Natural killer cell treated with Interleukin-12 subunit alpha and Interleukin-12 subunit beta and Interleukin-15 and Interleukin-18, amount 100 ng/mL, for 72 hours (primary cell): Measurements from ENCODE around the gene LFNG. TPM values are rescaled to one million over a fixed set of nuclear protein-coding genes. Genes with fewer than 3 reads are reported as not detected.

Experiments used
- ATAC-seq, 2 donors: fragments of 150-1000 bp; cut with Tn5 transposase in 1 of 2; sonication (Bioruptor Pico), chemical (Tn5 transposase) in 1 of 2; 2 replicates each; pipeline ENCODE4 v1.10.0; 2021
- DNase-seq: peaks from one replicate; pipeline ENCODE4 v3.0.0; 2022; ENCODE audit warnings: low spot score
- H3K27ac Mint-ChIP-seq, 2 donors: 1 replicate in 1 of 2; 2 replicates in 1 of 2; pipeline ENCODE4 v1.8.0; 2022; ENCODE audit warnings: mixed read lengths in 2 of 2, mild to moderate bottlenecking in 1 of 2, moderate library complexity in 1 of 2
- H3K27me3 Mint-ChIP-seq, 2 donors: 1 replicate in 1 of 2; 2 replicates in 1 of 2; pipeline ENCODE4 v1.8.0; 2022; ENCODE audit warnings: mixed read lengths in 2 of 2
- H3K36me3 Mint-ChIP-seq: one replicate; pipeline ENCODE4 v1.8.0; 2022; ENCODE audit warnings: mixed read lengths
- H3K4me1 Mint-ChIP-seq, 2 donors: 1 replicate in 1 of 2; 2 replicates in 1 of 2; pipeline ENCODE4 v1.8.0; 2022; ENCODE audit warnings: low read depth in 2 of 2, mixed read lengths in 2 of 2, mild to moderate bottlenecking in 1 of 2
- H3K4me3 Mint-ChIP-seq: one replicate; pipeline ENCODE4 v1.8.0; 2022; ENCODE audit warnings: mixed read lengths
- H3K9me3 Mint-ChIP-seq: 2 replicates; pipeline ENCODE4 v1.8.0; 2022; ENCODE audit warnings: mixed read lengths
- total RNA-seq, 2 donors: library from RNA; stranded (reverse); gene quantifications; one replicate each; pipeline ENCODE4 v1.2.3, GENCODE V29; 2022

The LFNG gene
- total RNA-seq, 2 donors from 2014 or later, result 89.8 to 153 TPM

- H3K36me3 Mint-ChIP-seq, result no peaks in the 10 kb centered on the region
- DNase-seq (no peak), ATAC-seq (no peak)
- H3K4me1 Mint-ChIP-seq, result no peaks in the 10 kb centered on the region
- H3K9me3 Mint-ChIP-seq, result no peaks in the 10 kb centered on the region
- H3K4me3 Mint-ChIP-seq, result no peak overlapping the region
- no peaks in the 10 kb centered on the region for H3K27me3 Mint-ChIP-seq
- H3K27ac Mint-ChIP-seq, result no peak overlapping the region
These were observed 20.6 kb downstream of the LFNG start for GRCh38 chr7:2540133-2540532.

DNA sequence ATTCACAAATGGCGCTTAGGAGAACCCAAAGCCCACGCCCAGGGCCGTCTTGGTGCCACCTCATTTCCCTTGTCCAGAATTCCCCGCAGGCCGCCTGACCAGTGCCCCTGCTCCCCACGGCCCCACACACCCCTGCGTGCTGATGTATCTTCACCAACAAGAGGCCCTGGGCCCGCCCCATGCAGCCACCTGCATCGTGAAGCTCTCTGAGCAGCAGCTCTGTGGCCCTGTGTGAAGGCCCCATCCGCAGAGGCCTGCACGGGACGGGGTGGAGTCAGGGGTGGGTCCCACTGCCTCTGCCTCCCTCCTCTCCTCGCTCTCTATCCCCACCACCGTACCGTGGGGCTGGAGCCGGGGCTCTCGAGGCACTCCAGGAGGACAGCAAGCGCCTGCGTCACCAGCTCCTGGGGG lies 21.1 kb downstream of the LFNG start:
- no peaks in the 10 kb centered on the region for H3K36me3 Mint-ChIP-seq

GRCh38 chr7:2541291-2542010 lies 21.9 kb downstream of the LFNG start:
- ATAC-seq (no peak), DNase-seq (peak; percentile 60)
- no peaks in the 10 kb centered on the region for H3K27me3 Mint-ChIP-seq
- no peak overlapping the region for H3K27ac Mint-ChIP-seq
- H3K4me3 Mint-ChIP-seq, result no peak overlapping the region
- no peaks in the 10 kb centered on the region for H3K9me3 Mint-ChIP-seq
- no peaks in the 10 kb centered on the region for H3K4me1 Mint-ChIP-seq
- no peaks in the 10 kb centered on the region for H3K36me3 Mint-ChIP-seq

More for the DNA sequence above, 21.1 kb downstream of the LFNG start:
- H3K4me1 Mint-ChIP-seq, result no peaks in the 10 kb centered on the region
- no peak overlapping the region for H3K4me3 Mint-ChIP-seq
- no peaks in the 10 kb centered on the region for H3K27me3 Mint-ChIP-seq
- no peaks in the 10 kb centered on the region for H3K9me3 Mint-ChIP-seq
- DNase-seq (peak; percentile 55), ATAC-seq (no peak)
- H3K27ac Mint-ChIP-seq, result no peak overlapping the region

GRCh38 chr7:2542011-2542915 lies 22.7 kb downstream of the LFNG start:
- no peak for ATAC-seq
- no peaks in the 10 kb centered on the region for H3K27me3 Mint-ChIP-seq
- peak; percentile 57 for DNase-seq
- no peaks in the 10 kb centered on the region for H3K4me1 Mint-ChIP-seq
- no peaks in the 10 kb centered on the region for H3K36me3 Mint-ChIP-seq
- H3K9me3 Mint-ChIP-seq, result no peaks in the 10 kb centered on the region
- no peak overlapping the region for H3K4me3 Mint-ChIP-seq
- no peak overlapping the region for H3K27ac Mint-ChIP-seq

DNA sequence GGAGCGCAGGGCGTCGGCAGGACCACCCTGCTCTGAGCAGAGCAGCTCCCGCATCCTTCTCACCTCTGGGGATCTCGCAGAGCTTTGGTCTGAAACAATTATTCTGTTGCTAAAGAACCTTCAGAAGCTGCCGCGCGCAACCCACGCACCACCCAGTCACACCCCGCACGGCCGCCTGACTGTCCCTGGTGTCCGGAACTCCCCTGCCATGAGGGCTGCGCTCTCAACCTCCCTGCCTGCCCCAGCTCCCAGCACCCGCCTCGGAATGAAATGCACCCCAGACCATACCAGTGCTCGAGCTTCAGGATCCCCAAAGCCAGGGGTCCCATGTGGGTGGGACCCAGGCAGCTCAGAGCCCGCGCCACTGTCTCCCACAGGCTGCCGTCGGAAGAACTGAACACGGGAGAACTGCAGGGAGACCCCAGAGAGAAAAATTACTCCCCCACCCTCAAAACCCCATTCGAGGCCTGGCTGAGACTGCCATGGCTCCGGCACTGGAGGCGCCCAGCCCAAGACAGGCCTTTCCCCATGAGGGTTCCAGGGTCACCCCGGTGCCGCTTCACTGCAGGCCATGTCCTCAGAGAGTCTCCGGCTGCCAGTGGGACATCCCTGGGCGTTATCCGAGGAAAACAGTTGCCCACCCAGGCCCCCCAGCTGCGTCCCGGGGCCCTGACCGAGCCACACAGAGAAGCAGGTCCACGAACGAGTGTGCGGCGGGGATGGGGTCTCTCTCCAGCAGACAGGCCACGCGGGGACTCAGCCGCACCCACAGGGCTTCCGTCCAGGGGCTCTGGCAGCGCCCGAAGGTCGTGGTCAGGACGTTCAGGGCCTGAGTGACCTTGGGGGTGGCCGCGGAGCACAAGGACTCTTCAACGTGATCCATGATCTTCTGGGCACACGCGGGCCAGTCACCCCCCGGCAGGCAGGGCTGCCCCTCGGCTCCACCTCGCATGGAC lies 23.6 kb downstream of the LFNG start:
- Mint-ChIP-seq H3K4me3 (no peak overlapping the region), H3K27ac (no peak overlapping the region), H3K27me3 (no peaks in the 10 kb centered on the region), H3K36me3 (no peaks in the 10 kb centered on the region), H3K4me1 (no peaks in the 10 kb centered on the region), H3K9me3 (no peaks in the 10 kb centered on the region)
- DNase-seq, result peak; percentile 57
- ATAC-seq, result no peak

DNA sequence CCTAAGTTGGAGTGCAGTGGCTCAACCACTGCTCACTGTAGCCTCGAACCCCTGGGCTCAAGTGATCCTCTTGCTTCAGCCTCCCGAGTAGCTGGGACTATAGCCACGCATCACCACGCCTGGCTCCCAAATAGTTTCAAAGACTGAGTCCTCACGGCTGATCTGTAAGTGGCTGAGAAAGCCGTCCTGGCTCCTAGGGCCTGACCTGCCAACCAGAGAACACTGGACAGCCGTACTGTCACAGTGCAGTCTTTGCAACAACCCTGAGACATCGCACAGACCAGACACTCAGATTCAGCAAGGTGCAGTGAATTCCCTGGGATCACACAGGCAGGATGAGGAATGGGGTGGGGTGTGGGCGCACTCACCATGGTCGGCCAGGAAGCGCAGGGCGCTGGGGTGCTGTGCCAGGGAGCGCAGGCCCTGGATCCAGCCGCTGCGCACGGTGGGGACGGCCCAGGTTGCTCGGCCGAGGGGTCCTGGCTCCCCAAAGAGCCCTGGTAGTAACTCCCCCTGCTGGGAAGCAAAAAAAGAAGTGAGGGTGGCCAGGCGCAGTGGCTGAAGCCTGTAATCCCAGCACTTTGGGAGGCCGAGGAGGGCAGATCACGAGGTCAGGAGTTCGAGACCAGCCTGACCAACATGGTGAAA lies 25.1 kb downstream of the LFNG start:
- no peak for DNase-seq
- H3K36me3 Mint-ChIP-seq, result peaks cover 6% of the 10 kb centered on the region
- H3K9me3 Mint-ChIP-seq, result no peaks in the 10 kb centered on the region
- H3K27me3 Mint-ChIP-seq, result no peaks in the 10 kb centered on the region
- H3K27ac Mint-ChIP-seq, result no peak overlapping the region
- peaks cover 2 to 6% of the 10 kb centered on the region in 2 donors for H3K4me1 Mint-ChIP-seq
- H3K4me3 Mint-ChIP-seq, result no peak overlapping the region
- ATAC-seq, result no peak

DNA sequence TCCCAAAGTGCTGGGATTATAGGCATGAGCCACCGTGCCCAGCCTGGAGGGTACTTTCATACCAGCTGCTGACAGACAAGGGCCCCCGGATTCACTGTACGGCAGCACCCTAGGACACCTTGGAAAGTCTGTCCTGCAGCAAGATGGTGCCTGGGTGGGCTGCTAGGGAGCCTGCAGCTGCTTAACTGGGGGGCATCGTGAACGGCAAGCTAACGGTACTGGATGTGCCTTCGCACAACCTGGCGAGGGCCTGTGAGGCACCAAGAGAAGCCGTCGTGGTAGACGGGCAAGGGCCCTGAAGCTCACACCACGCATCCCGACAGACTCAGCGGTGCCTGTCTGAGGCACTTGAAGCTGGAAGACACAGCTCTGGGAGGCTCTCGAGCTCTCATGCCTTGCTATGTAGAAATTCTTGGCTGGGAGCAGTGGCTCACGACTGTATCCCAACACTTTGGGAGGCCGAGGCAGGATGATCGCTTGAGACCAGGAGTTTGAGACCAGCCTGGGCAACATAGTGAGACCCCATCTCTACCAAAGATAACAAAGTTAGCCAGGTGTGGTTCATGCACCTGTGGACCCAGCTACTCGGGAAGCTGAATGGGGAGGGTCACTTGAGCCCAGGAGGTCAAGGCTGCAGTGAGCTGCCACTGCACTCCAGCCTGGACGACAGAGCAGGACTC lies 26.3 kb downstream of the LFNG start:
- Mint-ChIP-seq H3K36me3 (peaks cover 7% of the 10 kb centered on the region), H3K4me1 (peaks cover 5 to 12% of the 10 kb centered on the region in 2 donors), H3K9me3 (no peaks in the 10 kb centered on the region), H3K27me3 (no peaks in the 10 kb centered on the region), H3K27ac (no peak overlapping the region), H3K4me3 (no peak overlapping the region)
- DNase-seq (peak; percentile 56), ATAC-seq (no peak)

DNA sequence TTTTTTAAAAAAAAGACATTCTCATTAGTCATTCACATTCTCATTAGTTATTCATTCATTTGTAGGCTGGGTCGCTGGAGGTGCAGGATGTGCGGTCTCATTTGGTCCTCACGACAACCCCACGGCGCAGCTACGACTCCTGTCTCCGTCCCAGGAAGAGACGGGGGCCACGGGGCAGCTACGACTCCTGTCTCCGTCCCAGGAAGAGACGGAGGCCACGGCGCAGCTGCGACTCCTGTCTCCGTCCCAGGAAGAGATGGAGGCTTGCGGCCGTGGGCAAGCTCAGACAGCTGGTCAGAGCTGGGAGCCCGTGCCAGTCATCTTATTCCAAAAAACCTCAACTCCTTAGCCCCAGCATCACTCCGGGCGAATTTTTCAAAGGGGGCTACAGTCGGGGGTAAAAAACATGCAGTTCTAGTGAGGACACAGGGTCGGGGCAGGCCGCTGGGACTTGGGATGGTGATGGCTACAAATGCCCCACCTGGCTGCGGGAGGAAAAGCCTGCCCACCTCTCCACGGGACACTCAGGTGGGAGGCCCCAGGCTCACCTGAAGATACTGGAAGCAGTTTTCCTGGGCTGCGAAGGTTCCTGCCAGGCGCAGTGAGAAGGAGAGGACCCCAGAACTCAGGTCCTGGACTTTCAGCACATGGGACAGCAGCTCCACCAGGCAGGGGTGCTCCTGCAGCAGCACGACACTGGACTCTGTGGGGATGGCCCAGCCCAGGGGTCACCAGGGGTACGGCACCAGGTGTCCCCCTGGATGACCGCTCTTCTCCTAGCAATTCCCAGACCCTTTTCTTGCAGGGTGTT lies 27.4 kb downstream of the LFNG start:
- H3K4me1 Mint-ChIP-seq, result peaks cover 5 to 12% of the 10 kb centered on the region in 2 donors
- ATAC-seq (no peak), DNase-seq (peak; percentile 38)
- H3K9me3 Mint-ChIP-seq, result no peaks in the 10 kb centered on the region
- H3K4me3 Mint-ChIP-seq, result no peak overlapping the region
- no peaks in the 10 kb centered on the region for H3K27me3 Mint-ChIP-seq
- H3K36me3 Mint-ChIP-seq, result peaks cover 7% of the 10 kb centered on the region
- H3K27ac Mint-ChIP-seq, result no peak overlapping the region

DNA sequence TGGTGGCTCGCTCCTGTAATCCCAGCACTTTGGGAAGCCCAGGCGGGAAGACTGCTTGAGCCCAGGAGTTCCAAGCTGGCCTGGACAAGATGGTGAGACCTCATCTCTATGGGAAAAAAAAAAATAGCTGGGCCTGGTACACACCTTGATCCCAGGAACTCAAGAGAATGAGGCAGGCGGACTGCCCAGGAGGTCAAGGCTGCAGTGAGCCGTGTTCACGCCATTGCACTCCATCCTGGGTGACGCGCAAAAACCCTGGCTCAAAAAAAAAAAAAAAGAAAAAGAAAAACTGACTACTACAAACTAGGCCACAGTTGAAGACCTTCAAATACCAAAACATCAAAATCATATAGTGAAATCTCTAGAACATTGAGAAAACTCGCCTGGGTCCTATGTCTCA lies 31.8 kb downstream of the LFNG start:
- H3K4me3 Mint-ChIP-seq, result no peak overlapping the region
- DNase-seq, result no peak
- no peak for ATAC-seq
- no peaks in the 10 kb centered on the region for H3K27me3 Mint-ChIP-seq
- H3K36me3 Mint-ChIP-seq, result peaks cover 7% of the 10 kb centered on the region
- H3K27ac Mint-ChIP-seq, result no peak overlapping the region
- H3K9me3 Mint-ChIP-seq, result no peaks in the 10 kb centered on the region
- peaks cover 17 to 19% of the 10 kb centered on the region in 2 donors for H3K4me1 Mint-ChIP-seq

GRCh38 chr7:2553108-2553507 lies 33.5 kb downstream of the LFNG start:
- H3K9me3 Mint-ChIP-seq, result no peaks in the 10 kb centered on the region
- H3K27me3 Mint-ChIP-seq, result no peaks in the 10 kb centered on the region
- H3K36me3 Mint-ChIP-seq, result peaks cover 7% of the 10 kb centered on the region
- ATAC-seq (no peak), DNase-seq (no peak)
- peaks cover 20 to 25% of the 10 kb centered on the region in 2 donors for H3K4me1 Mint-ChIP-seq
- peak overlapping the region; percentile 84 for H3K4me3 Mint-ChIP-seq
- no peak overlapping the region for H3K27ac Mint-ChIP-seq

DNA sequence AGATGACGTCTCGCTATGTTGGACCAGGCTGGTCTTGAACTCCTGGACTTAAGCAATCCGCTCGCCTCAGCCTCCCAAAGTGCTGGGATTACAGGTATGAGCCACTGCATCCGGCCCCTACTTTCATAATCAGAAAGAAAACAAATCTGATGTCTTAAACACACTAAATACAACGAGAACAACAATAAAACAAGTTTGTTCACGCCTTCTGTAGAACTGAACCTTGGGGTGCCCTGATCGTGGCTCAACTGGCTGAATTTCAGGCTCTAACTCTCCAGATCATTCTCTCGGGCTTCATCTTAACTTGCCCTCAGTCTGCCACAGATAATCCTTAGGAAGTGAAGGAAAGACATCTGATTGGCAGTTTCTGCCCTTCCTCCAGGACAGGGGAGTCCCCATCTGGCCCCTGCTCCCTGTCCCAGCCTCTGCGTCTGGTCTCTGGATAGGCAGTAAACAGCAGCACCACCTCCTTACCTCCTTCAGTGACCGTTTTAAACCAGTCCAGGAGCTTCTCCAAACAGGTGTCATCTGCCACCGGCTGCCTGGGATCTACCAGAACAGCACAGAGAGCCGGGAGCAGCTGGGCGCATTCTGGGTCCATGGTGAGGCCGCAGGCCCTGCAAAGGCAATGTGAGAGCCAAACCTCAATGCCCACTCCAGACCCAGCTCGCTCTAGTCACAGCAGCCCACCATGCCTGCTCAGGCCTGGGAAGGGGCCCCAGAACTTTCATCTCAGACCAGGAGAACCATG lies 34.4 kb downstream of the LFNG start:
- Mint-ChIP-seq H3K36me3 (peaks cover 7% of the 10 kb centered on the region), H3K4me1 (peaks cover 20 to 29% of the 10 kb centered on the region in 2 donors), H3K27ac (peak overlapping the region; percentile 65 to 73), H3K9me3 (no peaks in the 10 kb centered on the region), H3K4me3 (peak overlapping the region; percentile 84), H3K27me3 (no peaks in the 10 kb centered on the region)
- no peak for ATAC-seq
- DNase-seq, result peak; percentile 35
